H9 (cell line): ENCODE data around the gene PON1. TPM values are rescaled to one million over a fixed set of nuclear protein-coding genes. Genes with fewer than 3 reads are reported as not detected.

Experiments used
- DNase-seq: peaks from one replicate; pipeline ENCODE4 v3.0.0-alpha.2; 2017
- H2AFZ ChIP-seq: one replicate; pipeline ENCODE4 v1.6.1; 2013; ENCODE audit warnings: mild to moderate bottlenecking, low read length, control low read depth, moderate library complexity
- H2AK5ac ChIP-seq: 2 replicates; pipeline ENCODE4 v1.6.1; 2013; ENCODE audit warnings: low read length, control low read depth, mixed read lengths; ENCODE audit not compliant: insufficient read length
- H2BK120ac ChIP-seq: one replicate; pipeline ENCODE4 v1.6.1; 2013; ENCODE audit warnings: low read depth, mild to moderate bottlenecking, low read length, control low read depth, inconsistent platforms; ENCODE audit not compliant: poor library complexity, severe bottlenecking
- H2BK12ac ChIP-seq: 2 replicates; pipeline ENCODE4 v1.6.1; 2013; ENCODE audit warnings: low read length, control low read depth, mixed read lengths, low read depth; ENCODE audit not compliant: insufficient read length
- H2BK15ac ChIP-seq: 2 replicates; pipeline ENCODE4 v1.6.1; 2013; ENCODE audit warnings: low read depth, low read length, control low read depth
- H2BK20ac ChIP-seq: one replicate; pipeline ENCODE4 v1.6.1; 2013; ENCODE audit warnings: low read depth, mild to moderate bottlenecking, low read length, control low read depth, inconsistent platforms; ENCODE audit not compliant: poor library complexity, severe bottlenecking
- H2BK5ac ChIP-seq: 2 replicates; pipeline ENCODE4 v1.6.1; 2013; ENCODE audit warnings: low read length, control low read depth, mixed read lengths; ENCODE audit not compliant: insufficient read length
- H3K14ac ChIP-seq: 2 replicates; pipeline ENCODE4 v1.6.1; 2013; ENCODE audit warnings: low read length, control low read depth; ENCODE audit not compliant: insufficient read depth
- H3K18ac ChIP-seq: 2 replicates; pipeline ENCODE4 v1.6.1; 2013; ENCODE audit warnings: low read depth, mild to moderate bottlenecking, mixed read lengths, low read length, control low read depth; ENCODE audit not compliant: insufficient read length
- H3K23ac ChIP-seq: 2 replicates; pipeline ENCODE4 v1.6.1; 2013; ENCODE audit warnings: low read length, control low read depth, mixed read lengths, low read depth; ENCODE audit not compliant: insufficient read length
- H3K23me2 ChIP-seq: 2 replicates; pipeline ENCODE4 v1.6.1; 2013; ENCODE audit warnings: low read depth, mild to moderate bottlenecking, mixed read lengths, low read length, control low read depth; ENCODE audit not compliant: insufficient read length, poor library complexity, severe bottlenecking
- H3K27ac ChIP-seq: 2 replicates; pipeline ENCODE4 v1.5.1; 2013; ENCODE audit warnings: low read length, control low read depth, mixed read lengths, low read depth; ENCODE audit not compliant: insufficient read length
- H3K27me3 ChIP-seq: 2 replicates; pipeline ENCODE4 v1.6.1; 2013; ENCODE audit warnings: low read length, control low read depth, inconsistent platforms; ENCODE audit not compliant: insufficient read depth
- H3K4ac ChIP-seq: 2 replicates; pipeline ENCODE4 v1.6.1; 2013; ENCODE audit warnings: low read depth, mild to moderate bottlenecking, control low read depth, inconsistent platforms, low read length, moderate library complexity
- H3K4me1 ChIP-seq: 2 replicates; pipeline ENCODE4 v1.6.1; 2013; ENCODE audit warnings: low read length, control low read depth, inconsistent platforms; ENCODE audit not compliant: insufficient read depth
- H3K4me2 ChIP-seq: 2 replicates; pipeline ENCODE4 v1.6.1; 2013; ENCODE audit warnings: low read length, control low read depth, mixed read lengths; ENCODE audit not compliant: insufficient read length, insufficient read depth
- H3K56ac ChIP-seq: 2 replicates; pipeline ENCODE4 v1.6.1; 2013; ENCODE audit warnings: low read depth, mild to moderate bottlenecking, mixed read lengths, low read length, control low read depth; ENCODE audit not compliant: insufficient read length
- H3K79me1 ChIP-seq: 2 replicates; pipeline ENCODE4 v1.6.1; 2013; ENCODE audit warnings: low read depth, mild to moderate bottlenecking, moderate library complexity, low read length, control low read depth, inconsistent platforms; ENCODE audit not compliant: insufficient read depth, poor library complexity, severe bottlenecking
- H3K79me2 ChIP-seq: 2 replicates; pipeline ENCODE4 v1.6.1; 2013; ENCODE audit warnings: low read length, control low read depth, inconsistent platforms; ENCODE audit not compliant: insufficient read depth
- H3K9ac ChIP-seq: 2 replicates; pipeline ENCODE4 v1.6.1; 2013; ENCODE audit warnings: low read length, control low read depth, mixed read lengths; ENCODE audit not compliant: insufficient read length; ENCODE audit errors: extremely low read depth
- H3K9me3 ChIP-seq: one replicate; pipeline ENCODE4 v1.6.1; 2013; ENCODE audit warnings: low read depth, low read length, inconsistent platforms; ENCODE audit not compliant: control insufficient read depth
- H3T11ph ChIP-seq: one replicate; pipeline ENCODE4 v1.6.1; 2013; ENCODE audit warnings: mild to moderate bottlenecking, low read length, control low read depth, inconsistent platforms
- H4K20me1 ChIP-seq: one replicate; pipeline ENCODE4 v1.6.1; 2013; ENCODE audit not compliant: control insufficient read depth, insufficient read length, insufficient read depth
- H4K5ac ChIP-seq: 2 replicates; pipeline ENCODE4 v1.6.1; 2013; ENCODE audit warnings: low read depth, mild to moderate bottlenecking, mixed read lengths, low read length, control low read depth; ENCODE audit not compliant: insufficient read length
- H4K8ac ChIP-seq: replicated peaks from 2 replicates; pipeline ENCODE4 v1.6.1; 2013; ENCODE audit warnings: low read length, control low read depth, mixed read lengths, low read depth; ENCODE audit not compliant: insufficient read length
- H4K91ac ChIP-seq: 2 replicates; pipeline ENCODE4 v1.6.1; 2013; ENCODE audit warnings: low read depth, mild to moderate bottlenecking, moderate library complexity, mixed read lengths, low read length, control low read depth; ENCODE audit not compliant: insufficient read length
- H3K27ac Mint-ChIP-seq, 3 experiments: 2 replicates in 2 of 3; 3 replicates in 1 of 3; pipeline ENCODE4 v1.8.0; 2020 to 2021; ENCODE audit warnings: mixed read lengths in 3 of 3, mild to moderate bottlenecking in 1 of 3, moderate library complexity in 1 of 3
- H3K27me3 Mint-ChIP-seq: 2 replicates; pipeline ENCODE4 v1.8.0; 2021; ENCODE audit warnings: low read depth, mild to moderate bottlenecking, moderate library complexity, mixed read lengths
- H3K36me3 Mint-ChIP-seq, 3 experiments: 2 replicates in 2 of 3; 3 replicates in 1 of 3; pipeline ENCODE4 v1.8.0; 2020 to 2021; ENCODE audit warnings: low read depth in 3 of 3, mixed read lengths in 3 of 3; ENCODE audit not compliant: insufficient read depth in 1 of 3
- H3K4me1 Mint-ChIP-seq, 2 experiments: 2 replicates each; pipeline ENCODE4 v1.8.0; 2020; ENCODE audit warnings: mixed read lengths in 2 of 2
- H3K4me3 Mint-ChIP-seq, 2 experiments: 2 replicates in 1 of 2; 3 replicates in 1 of 2; pipeline ENCODE4 v1.8.0; 2020 to 2021; ENCODE audit warnings: mild to moderate bottlenecking in 2 of 2, mixed read lengths in 2 of 2, moderate library complexity in 1 of 2
- H3K9me3 Mint-ChIP-seq, 2 experiments: 2 replicates in 1 of 2; 3 replicates in 1 of 2; pipeline ENCODE4 v1.8.0; 2020; ENCODE audit warnings: mild to moderate bottlenecking in 2 of 2, mixed read lengths in 2 of 2, moderate library complexity in 1 of 2
- CTCF ChIP-seq: fragments of 200-600 bp; sonication (generic); conservative IDR thresholded peaks from 3 replicates; pipeline ENCODE4 v1.8.0; 2021; ENCODE audit warnings: antibody characterized with exemption, mild to moderate bottlenecking
- WGBS: extraction: QIAGEN DNeasy Blood & Tissue Kit; methylation state at CpG from one replicate; pipeline ENCODE4 v1.1.7; 2013; ENCODE audit warnings: missing lambda C conversion rate, low lambda C conversion rate, mixed read lengths; ENCODE audit not compliant: insufficient read length; ENCODE audit errors: extremely low coverage; 5-methylcytosine and 5-hydroxymethylcytosine counted together
- total RNA-seq: library from RNA; stranded (reverse); gene quantifications from 2 replicates; pipeline ENCODE4 v1.2.1, GENCODE V29; 2021

The PON1 gene
- total RNA-seq, 1 experiment from 2014 or later: 0.90 TPM

GRCh38 chr7:95340491-95340890, 16.2 kb upstream of the PON1 start:
- Histone ChIP-seq H3K4me1 (peaks cover 9% of the 10 kb centered on the region), H4K91ac (no peak overlapping the region), H3K23me2 (no peaks in the 10 kb centered on the region), H3K27ac (no peak overlapping the region), H3K14ac (no peak overlapping the region), H2AFZ (no peak overlapping the region), H4K5ac (no peak overlapping the region), H2AK5ac (no peak overlapping the region), H2BK20ac (no peak overlapping the region), H2BK15ac (no peak overlapping the region), H3K79me1 (no peaks in the 10 kb centered on the region), H2BK12ac (no peak overlapping the region), H3K18ac (no peak overlapping the region), H3K4me2 (no peak overlapping the region), H3T11ph (no peak overlapping the region), H4K8ac (no peak overlapping the region), H4K20me1 (no peaks in the 10 kb centered on the region), H2BK5ac (no peak overlapping the region), H3K4ac (no peak overlapping the region), H3K79me2 (no peaks in the 10 kb centered on the region), H3K23ac (no peak overlapping the region), H3K9me3 (no peaks in the 10 kb centered on the region), H3K27me3 (no peaks in the 10 kb centered on the region), H3K9ac (no peak overlapping the region), H3K56ac (no peak overlapping the region), H2BK120ac (no peak overlapping the region)
- no peak for DNase-seq
- Mint-ChIP-seq H3K4me3 (no peak overlapping the region), H3K36me3 (peaks cover 0 to 1% (median 0%) of the 10 kb centered on the region in 3 experiments; a peak in 1 of 7 replicates), H3K27ac (no peak overlapping the region), H3K4me1 (peaks cover 16 to 18% of the 10 kb centered on the region in 2 experiments), H3K27me3 (no peaks in the 10 kb centered on the region), H3K9me3 (peaks cover 0 to 3% of the 10 kb centered on the region in 2 experiments; a peak in 1 of 5 replicates)
- WGBS: no CpG with 5 or more reads among the region's 2 CpGs
- TF ChIP-seq CTCF: no peak
